Measurements from ENCODE around the gene CCSER1.

The CCSER1 gene

DNA sequence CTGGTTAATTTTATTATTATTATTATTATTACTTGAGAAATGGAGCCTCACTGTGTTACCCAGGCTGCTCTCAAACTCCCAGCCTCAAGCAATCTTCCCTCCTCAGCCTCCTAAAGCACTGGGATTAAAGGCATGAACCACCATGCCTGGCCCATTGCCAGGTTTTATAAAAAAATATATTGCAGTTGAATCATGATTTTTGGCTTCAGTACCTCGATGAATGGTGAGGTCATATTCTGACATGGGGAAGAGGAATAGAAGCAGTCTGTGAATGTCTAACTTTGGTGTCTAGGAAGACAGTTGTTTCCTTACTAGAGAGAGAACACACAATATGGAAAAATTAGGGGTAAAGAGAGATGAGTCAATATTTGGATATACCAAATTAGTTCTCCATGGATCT lies 32.0 kb downstream of the CCSER1 start:
- no peak for TF ChIP-seq EZH2phosphoT487 (IDR thresholded peaks at IDR 0.05; ENCODE audit: borderline replicate concordance, low read length)
- TF ChIP-seq, protein P1, sequence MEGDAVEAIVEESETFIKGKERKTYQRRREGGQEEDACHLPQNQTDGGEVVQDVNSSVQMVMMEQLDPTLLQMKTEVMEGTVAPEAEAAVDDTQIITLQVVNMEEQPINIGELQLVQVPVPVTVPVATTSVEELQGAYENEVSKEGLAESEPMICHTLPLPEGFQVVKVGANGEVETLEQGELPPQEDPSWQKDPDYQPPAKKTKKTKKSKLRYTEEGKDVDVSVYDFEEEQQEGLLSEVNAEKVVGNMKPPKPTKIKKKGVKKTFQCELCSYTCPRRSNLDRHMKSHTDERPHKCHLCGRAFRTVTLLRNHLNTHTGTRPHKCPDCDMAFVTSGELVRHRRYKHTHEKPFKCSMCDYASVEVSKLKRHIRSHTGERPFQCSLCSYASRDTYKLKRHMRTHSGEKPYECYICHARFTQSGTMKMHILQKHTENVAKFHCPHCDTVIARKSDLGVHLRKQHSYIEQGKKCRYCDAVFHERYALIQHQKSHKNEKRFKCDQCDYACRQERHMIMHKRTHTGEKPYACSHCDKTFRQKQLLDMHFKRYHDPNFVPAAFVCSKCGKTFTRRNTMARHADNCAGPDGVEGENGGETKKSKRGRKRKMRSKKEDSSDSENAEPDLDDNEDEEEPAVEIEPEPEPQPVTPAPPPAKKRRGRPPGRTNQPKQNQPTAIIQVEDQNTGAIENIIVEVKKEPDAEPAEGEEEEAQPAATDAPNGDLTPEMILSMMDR (IDR thresholded peaks at IDR 0.05; ENCODE audit: low read depth, low read length, poor library complexity, severe bottlenecking) = no peak
- H3K4me2 ChIP-seq (ENCODE audit: low read length) = no peak overlapping the region
- H3K27me3 ChIP-seq (ENCODE audit: control insufficient read depth, low read length) = no peaks in the 10 kb centered on the region
- H3K9me3 ChIP-seq (ENCODE audit: control insufficient read depth, insufficient read depth, low read length) = no peaks in the 10 kb centered on the region
- no peaks in the 10 kb centered on the region for H3K9me2 ChIP-seq (replicated peaks; ENCODE audit: control insufficient read depth, low read length)
- H3K27ac ChIP-seq (ENCODE audit: low read depth, low read length) = no peak overlapping the region
- no peaks in the 10 kb centered on the region for H3F3A ChIP-seq (ENCODE audit: control insufficient read depth, insufficient read depth)
- no peak overlapping the region for H3K4me3 ChIP-seq (ENCODE audit: low read length)
- no peaks in the 10 kb centered on the region for H3K4me1 ChIP-seq (ENCODE audit: control insufficient read depth, low read length)
- no peaks in the 10 kb centered on the region for H4K20me1 ChIP-seq (ENCODE audit: control insufficient read depth, insufficient read depth, low read depth, low read length)
- no peaks in the 10 kb centered on the region for H3K79me2 ChIP-seq (ENCODE audit: control insufficient read depth, low read length)
- H3K36me3 ChIP-seq (ENCODE audit: control insufficient read depth, low read length) = no peaks in the 10 kb centered on the region

DNA sequence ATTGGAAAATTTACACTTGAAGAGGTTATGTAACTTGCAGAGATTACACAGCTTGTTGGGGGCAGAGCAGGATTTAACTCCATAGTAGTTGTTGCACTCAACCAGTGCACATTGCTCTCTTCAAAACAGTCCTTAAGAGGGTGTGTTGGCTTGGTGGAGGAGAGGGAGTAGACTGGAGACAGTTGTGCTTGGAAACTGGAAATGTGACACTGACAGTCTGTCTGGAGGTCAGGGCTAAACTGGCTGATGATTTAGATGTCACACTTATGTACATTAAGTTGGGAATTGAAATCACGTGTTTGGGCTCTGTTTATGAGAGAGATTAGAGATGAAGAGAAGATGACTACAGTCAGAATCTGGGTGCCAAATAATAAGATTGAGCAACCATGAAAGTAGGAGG lies 32.9 kb downstream of the CCSER1 start:
- Histone ChIP-seq H3K4me1 (ENCODE audit: control insufficient read depth, low read length) (no peaks in the 10 kb centered on the region), H3F3A (ENCODE audit: control insufficient read depth, insufficient read depth) (no peaks in the 10 kb centered on the region), H3K36me3 (ENCODE audit: control insufficient read depth, low read length) (no peaks in the 10 kb centered on the region), H3K27me3 (ENCODE audit: control insufficient read depth, low read length) (no peaks in the 10 kb centered on the region), H3K79me2 (ENCODE audit: control insufficient read depth, low read length) (no peaks in the 10 kb centered on the region), H3K9me2 (replicated peaks; ENCODE audit: control insufficient read depth, low read length) (no peaks in the 10 kb centered on the region), H4K20me1 (ENCODE audit: control insufficient read depth, insufficient read depth, low read depth, low read length) (no peaks in the 10 kb centered on the region), H3K9me3 (ENCODE audit: control insufficient read depth, insufficient read depth, low read length) (no peaks in the 10 kb centered on the region), H3K27ac (ENCODE audit: low read depth, low read length) (no peak overlapping the region), H3K4me2 (ENCODE audit: low read length) (no peak overlapping the region), H3K4me3 (ENCODE audit: low read length) (no peak overlapping the region)
- no peak for TF ChIP-seq EZH2phosphoT487 (IDR thresholded peaks at IDR 0.05; ENCODE audit: borderline replicate concordance, low read length)
- TF ChIP-seq, protein P1 (IDR thresholded peaks at IDR 0.05; ENCODE audit: low read depth, low read length, poor library complexity, severe bottlenecking) = no peak

DNA sequence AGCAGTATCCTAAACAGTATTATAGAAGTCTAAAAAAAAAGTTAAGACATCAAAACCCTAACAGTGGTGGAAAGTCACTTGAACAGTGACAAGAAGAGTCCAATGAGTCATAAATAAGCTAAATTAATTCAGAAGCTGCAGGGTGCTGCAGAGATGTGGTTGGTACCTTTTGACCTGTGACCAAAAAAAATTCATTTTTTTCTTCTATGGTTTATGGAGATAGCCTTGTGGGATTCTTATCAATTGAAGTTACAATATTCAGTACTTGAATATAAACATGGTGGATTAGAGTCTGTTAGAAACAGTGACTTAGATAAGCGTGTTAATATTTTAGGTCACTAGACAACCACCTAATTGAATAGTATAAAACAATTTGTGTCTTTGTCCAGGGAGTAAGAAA lies 35.4 kb downstream of the CCSER1 start:
- TF ChIP-seq, protein P1 (IDR thresholded peaks at IDR 0.05; ENCODE audit: low read depth, low read length, poor library complexity, severe bottlenecking) = no peak
- no peak for TF ChIP-seq EZH2phosphoT487 (IDR thresholded peaks at IDR 0.05; ENCODE audit: borderline replicate concordance, low read length)
- H3K27me3 ChIP-seq (ENCODE audit: control insufficient read depth, low read length) = no peaks in the 10 kb centered on the region

DNA sequence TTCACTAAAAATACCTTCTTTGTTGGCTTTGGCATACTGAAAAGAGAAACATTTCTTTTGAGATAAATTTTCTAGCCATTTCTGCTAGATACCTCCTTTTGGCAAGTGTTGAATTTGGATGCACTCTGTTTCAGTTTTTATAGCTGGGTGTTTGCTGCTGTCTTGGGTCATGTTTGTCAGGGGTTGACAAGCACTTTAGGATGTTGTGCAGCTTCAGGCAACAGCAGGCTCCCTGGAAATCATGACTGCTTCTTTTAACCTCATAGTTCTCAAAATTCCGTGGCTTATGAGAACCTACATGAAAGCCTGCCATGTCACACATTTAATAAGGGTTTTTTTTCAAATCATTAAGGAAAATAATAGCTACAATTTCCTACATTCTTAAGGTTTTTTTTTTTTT lies 36.7 kb downstream of the CCSER1 start:
- H3K36me3 ChIP-seq (ENCODE audit: control insufficient read depth, low read length) = no peaks in the 10 kb centered on the region
- no peaks in the 10 kb centered on the region for H3F3A ChIP-seq (ENCODE audit: control insufficient read depth, insufficient read depth)
- H3K9me3 ChIP-seq (ENCODE audit: control insufficient read depth, insufficient read depth, low read length) = no peaks in the 10 kb centered on the region
- no peaks in the 10 kb centered on the region for H3K9me2 ChIP-seq (replicated peaks; ENCODE audit: control insufficient read depth, low read length)
- no peaks in the 10 kb centered on the region for H3K27me3 ChIP-seq (ENCODE audit: control insufficient read depth, low read length)
- H3K4me3 ChIP-seq (ENCODE audit: low read length) = no peak overlapping the region
- no peak overlapping the region for H3K4me2 ChIP-seq (ENCODE audit: low read length)
- H3K79me2 ChIP-seq (ENCODE audit: control insufficient read depth, low read length) = no peaks in the 10 kb centered on the region
- H3K27ac ChIP-seq (ENCODE audit: low read depth, low read length) = no peak overlapping the region
- TF ChIP-seq, protein P1 (IDR thresholded peaks at IDR 0.05; ENCODE audit: low read depth, low read length, poor library complexity, severe bottlenecking) = no peak
- TF ChIP-seq EZH2phosphoT487 (IDR thresholded peaks at IDR 0.05; ENCODE audit: borderline replicate concordance, low read length) = no peak
- H3K4me1 ChIP-seq (ENCODE audit: control insufficient read depth, low read length) = no peaks in the 10 kb centered on the region
- H4K20me1 ChIP-seq (ENCODE audit: control insufficient read depth, insufficient read depth, low read depth, low read length) = no peaks in the 10 kb centered on the region

More for the DNA sequence above, 35.4 kb downstream of the CCSER1 start:
- no peaks in the 10 kb centered on the region for H3K79me2 ChIP-seq (ENCODE audit: control insufficient read depth, low read length)
- H3K36me3 ChIP-seq (ENCODE audit: control insufficient read depth, low read length) = no peaks in the 10 kb centered on the region
- H3K4me1 ChIP-seq (ENCODE audit: control insufficient read depth, low read length) = no peaks in the 10 kb centered on the region
- H3F3A ChIP-seq (ENCODE audit: control insufficient read depth, insufficient read depth) = no peaks in the 10 kb centered on the region
- H3K27ac ChIP-seq (ENCODE audit: low read depth, low read length) = no peak overlapping the region
- no peak overlapping the region for H3K4me2 ChIP-seq (ENCODE audit: low read length)
- H3K4me3 ChIP-seq (ENCODE audit: low read length) = no peak overlapping the region
- H3K9me2 ChIP-seq (replicated peaks; ENCODE audit: control insufficient read depth, low read length) = no peaks in the 10 kb centered on the region
- no peaks in the 10 kb centered on the region for H4K20me1 ChIP-seq (ENCODE audit: control insufficient read depth, insufficient read depth, low read depth, low read length)
- no peaks in the 10 kb centered on the region for H3K9me3 ChIP-seq (ENCODE audit: control insufficient read depth, insufficient read depth, low read length)
